ENCODE data around the gene THEM4.

- TF ChIP-seq POLR2A (IDR thresholded peaks at IDR 0.05) (no peak), CTCF (IDR thresholded peaks at IDR 0.05) (no peak)
Observed at GRCh38 chr1:151940541-151940940, 31.2 kb upstream of the THEM4 start.

Measured in Peyer's patch (tissue), 4 donors.